B cell (primary cell): ENCODE data around the gene LIME1. TPM values are rescaled to one million over a fixed set of nuclear protein-coding genes. Genes with fewer than 3 reads are reported as not detected.

ENCODE experiments used
- ATAC-seq: fragments of 200-7000 bp; cut with Tn5 transposase; one replicate; pipeline ENCODE4 v1.10.0; 2021; ENCODE audit warnings: low read depth, mild to moderate bottlenecking, moderate number of reproducible peaks, moderate library complexity
- CTCF ChIA-PET: fragments of 350-600 bp; sonication (Branson Sonifier 250); formaldehyde crosslinking; loops from one replicate; lab custom pipeline; 2021; ENCODE audit warnings: antibody characterized with exemption, inconsistent platforms; lab: Charles Lee
- POLR2A ChIA-PET: fragments of 350-600 bp; sonication (Branson Sonifier 250); formaldehyde crosslinking; loops from one replicate; lab custom pipeline; 2021; ENCODE audit warnings: antibody characterized with exemption; lab: Charles Lee
- DNase-seq: peaks from one replicate; pipeline ENCODE4 v3.0.0; 2013
- H2AFZ ChIP-seq: 2 replicates; pipeline ENCODE4 v1.6.1; 2012; ENCODE audit warnings: mild to moderate bottlenecking, low read depth, low read length; ENCODE audit not compliant: insufficient read depth, poor library complexity, severe bottlenecking
- H3K27ac ChIP-seq, 2 donors: 1 replicate in 1 of 2; 2 replicates in 1 of 2; pipeline ENCODE4 v1.5.1; 2012 to 2013; ENCODE audit warnings: low read length in 2 of 2, mild to moderate bottlenecking in 2 of 2, moderate library complexity in 1 of 2
- H3K27me3 ChIP-seq, 4 experiments: fragments of 200-600 bp in 1 of 4; sonication (generic) in 1 of 4; replicated peaks in 1 of 4; 1 replicate in 2 of 4; 2 replicates in 2 of 4; pipeline versions ENCODE4 v1.6.1 to v1.7.0; 2013 to 2016; ENCODE audit warnings: low read length in 3 of 4, mild to moderate bottlenecking in 2 of 4, mixed read lengths in 1 of 4, moderate library complexity in 1 of 4; ENCODE audit not compliant: insufficient read depth in 4 of 4, control insufficient read depth in 3 of 4; ENCODE audit errors: control extremely low read depth in 1 of 4
- H3K36me3 ChIP-seq, 2 experiments: replicated peaks in 1 of 2; 1 replicate in 1 of 2; 2 replicates in 1 of 2; pipeline versions ENCODE4 v1.6.1 to v1.7.1; 2013; ENCODE audit warnings: low read length in 1 of 2; ENCODE audit not compliant: insufficient read depth in 2 of 2, control insufficient read depth in 1 of 2; ENCODE audit errors: control extremely low read depth in 1 of 2, extremely low read depth in 1 of 2
- H3K4me1 ChIP-seq, 2 donors: fragments of 200-600 bp in 1 of 2; sonication (generic) in 1 of 2; 1 replicate in 1 of 2; 2 replicates in 1 of 2; pipeline versions ENCODE4 v1.5.1 to v1.6.1; 2013 to 2017; ENCODE audit warnings: low read length in 2 of 2; ENCODE audit not compliant: control insufficient read depth in 2 of 2, insufficient read depth in 2 of 2
- H3K4me2 ChIP-seq: replicated peaks from 2 replicates; pipeline ENCODE3; 2012; ENCODE audit warnings: mild to moderate bottlenecking, low read depth, low read length; ENCODE audit not compliant: poor library complexity, severe bottlenecking
- H3K4me3 ChIP-seq, 5 experiments: fragments of 200-600 bp in 1 of 5; sonication (generic) in 1 of 5; 1 replicate in 3 of 5; 2 replicates in 2 of 5; pipeline versions ENCODE4 v1.5.1 to v1.7.0; 2011 to 2016; ENCODE audit warnings: low read length in 4 of 5, mild to moderate bottlenecking in 4 of 5, low read depth in 2 of 5, control low read depth in 1 of 5, moderate library complexity in 1 of 5; ENCODE audit not compliant: insufficient read depth in 1 of 5; ENCODE audit errors: control extremely low read depth in 1 of 5, extremely low read depth in 1 of 5
- H3K79me2 ChIP-seq: fragments of 200-600 bp; sonication (generic); one replicate; pipeline ENCODE4 v1.6.0; 2016; ENCODE audit warnings: low read length; ENCODE audit not compliant: control insufficient read depth, insufficient read depth
- H3K9ac ChIP-seq: fragments of 200-600 bp; sonication (generic); 2 replicates; pipeline ENCODE4 v1.6.1; 2017; ENCODE audit warnings: mild to moderate bottlenecking, low read length, moderate library complexity
- H3K9me3 ChIP-seq, 3 donors: one replicate each; pipeline versions ENCODE4 v1.6.1 to v1.7.1; 2013; ENCODE audit warnings: low read length in 2 of 3; ENCODE audit not compliant: control insufficient read depth in 2 of 3, insufficient read depth in 1 of 3; ENCODE audit errors: control extremely low read depth in 1 of 3
- H4K20me1 ChIP-seq: 2 replicates; pipeline ENCODE4 v1.6.0; 2012; ENCODE audit warnings: mild to moderate bottlenecking, low read length; ENCODE audit not compliant: insufficient read depth, control insufficient read depth, poor library complexity, severe bottlenecking
- H3K27ac Mint-ChIP-seq: one replicate; pipeline ENCODE4 v1.8.0; 2021; ENCODE audit warnings: mixed read lengths
- H3K27me3 Mint-ChIP-seq: one replicate; pipeline ENCODE4 v1.8.0; 2021; ENCODE audit warnings: mixed read lengths
- H3K4me1 Mint-ChIP-seq: one replicate; pipeline ENCODE4 v1.8.0; 2021; ENCODE audit warnings: mixed read lengths
- H3K4me3 Mint-ChIP-seq: one replicate; pipeline ENCODE4 v1.8.0; 2021; ENCODE audit warnings: mixed read lengths
- H3K9me3 Mint-ChIP-seq: one replicate; pipeline ENCODE4 v1.8.0; 2022; ENCODE audit warnings: mixed read lengths; ENCODE audit not compliant: insufficient read depth
- CTCF ChIP-seq: fragments of 200-600 bp; IDR thresholded peaks from one replicate; pipeline ENCODE4 v1.8.0; 2022; ENCODE audit warnings: antibody characterized with exemption, mild to moderate bottlenecking
- EZH2 ChIP-seq: IDR thresholded peaks from 2 replicates; pipeline ENCODE4 v1.6.1; 2012; ENCODE audit warnings: borderline replicate concordance, low read depth, mild to moderate bottlenecking, moderate library complexity, low read length; ENCODE audit not compliant: insufficient read depth, poor library complexity, severe bottlenecking
- WGBS: methylation state at CpG from one replicate; pipeline ENCODE4 v1.1.5; 2013; ENCODE audit warnings: missing lambda C conversion rate; ENCODE audit not compliant: insufficient coverage; 5-methylcytosine and 5-hydroxymethylcytosine counted together
- intact Hi-C: fragments of 100-400 bp; cut with micrococcal nuclease; formaldehyde crosslinking; loops from one replicate; pipeline ENCODE4 v1.10.0; 2022
- polyA plus RNA-seq: library from polyadenylated mRNA; depleted of rRNA; stranded (reverse); fragments of >200 nt; gene quantifications from 2 replicates; pipeline ENCODE4 v1.2.3, GENCODE V29; 2012
- total RNA-seq, 2 donors: library from RNA; stranded (reverse); fragments of 120-200 nt in 1 of 2; gene quantifications; 1 replicate in 1 of 2; 2 replicates in 1 of 2; pipeline versions ENCODE4 v1.2.3 to v1.2.4, GENCODE V29; 2013 to 2022

LIME1 gene
- total and polyA plus RNA-seq, 2 donors (not counting 1 experiment from before 2014, with no cell fraction given), result 14.5 to 95.2 TPM

GRCh38 chr20:63690898-63691710 lies 45.4 kb upstream of the LIME1 start:
- DNase-seq, result no peak

More at GRCh38 chr20:63690898-63691710, 45.4 kb upstream of the LIME1 start:
- Histone ChIP-seq H3K4me1 (peaks cover 3 to 17% of the 10 kb centered on the region in 2 donors), H3K36me3 (peaks cover 0 to 5% of the 10 kb centered on the region in 2 experiments), H3K4me3 (no peak overlapping the region), H3K9ac (no peak overlapping the region), H3K79me2 (no peaks in the 10 kb centered on the region), H3K27ac (no peak overlapping the region), H3K9me3 (peaks cover 0 to 5% (median 0%) of the 10 kb centered on the region in 3 donors), H2AFZ (no peak overlapping the region), H3K4me2 (no peak overlapping the region), H4K20me1 (peaks cover 14% of the 10 kb centered on the region), H3K27me3 (peaks cover 0 to 2% (median 0%) of the 10 kb centered on the region in 4 experiments)
- H3K27me3 Mint-ChIP-seq, result no peaks in the 10 kb centered on the region
- POLR2A ChIA-PET, result no interaction called here
- no peak overlapping the region for H3K4me3 Mint-ChIP-seq
- intact Hi-C loops, result no loop called here
- H3K9me3 Mint-ChIP-seq, result no peaks in the 10 kb centered on the region
- TF ChIP-seq CTCF (no peak), EZH2 (no peak)
- peak overlapping the region; percentile 26 for H3K27ac Mint-ChIP-seq
- 88% methylated on average over 22 of the region's 24 CpGs for WGBS
- ATAC-seq, result no peak
- H3K4me1 Mint-ChIP-seq, result peaks cover 5% of the 10 kb centered on the region
- CTCF ChIA-PET, result no interaction called here
